ENCODE measurements around the gene SCO1.
"Not testable (repeated sequence)": the region's sequence is repeated elsewhere in the genome, so short reads cannot be mapped to it uniquely, and the experiment has no call there.

SCO1 gene

GRCh38 chr17:10697092-10698081 is at the start of gene SCO1, which contains the start of gene ADPRM:
TSS of gene SCO1 (minus strand) at chr17:10697533. CDS start at chr17:10697507, 26 bp downstream.
TSS of gene ADPRM (plus strand) at chr17:10697594. CDS start at chr17:10704927, 7,333 bp downstream.
- DNase-seq = peak; percentile 98

DNA sequence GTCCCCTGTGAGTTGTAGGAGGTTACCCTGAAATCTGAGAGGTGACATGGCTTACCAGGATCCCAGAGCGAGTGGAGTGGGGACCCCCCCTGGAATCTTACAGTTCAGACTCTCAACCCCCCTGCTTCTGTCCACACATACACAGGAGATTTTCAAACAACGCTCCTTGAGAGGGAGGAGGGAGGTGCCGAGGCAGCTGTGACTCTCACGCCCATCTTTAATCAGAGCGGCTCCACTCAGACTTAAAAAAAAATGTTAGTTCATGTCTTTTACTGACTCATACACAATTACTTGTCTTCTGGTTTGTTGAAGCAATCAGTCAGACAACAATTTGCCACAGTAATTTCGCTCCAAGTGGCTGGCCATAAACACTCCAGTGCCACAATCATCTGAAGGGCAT is 47.9 kb upstream of the SCO1 start:
- DNase-seq = peak; percentile 15

GRCh38 chr17:10744501-10745000 is 47.2 kb upstream of the SCO1 start:
- DNase-seq = peak; percentile 41

DNA sequence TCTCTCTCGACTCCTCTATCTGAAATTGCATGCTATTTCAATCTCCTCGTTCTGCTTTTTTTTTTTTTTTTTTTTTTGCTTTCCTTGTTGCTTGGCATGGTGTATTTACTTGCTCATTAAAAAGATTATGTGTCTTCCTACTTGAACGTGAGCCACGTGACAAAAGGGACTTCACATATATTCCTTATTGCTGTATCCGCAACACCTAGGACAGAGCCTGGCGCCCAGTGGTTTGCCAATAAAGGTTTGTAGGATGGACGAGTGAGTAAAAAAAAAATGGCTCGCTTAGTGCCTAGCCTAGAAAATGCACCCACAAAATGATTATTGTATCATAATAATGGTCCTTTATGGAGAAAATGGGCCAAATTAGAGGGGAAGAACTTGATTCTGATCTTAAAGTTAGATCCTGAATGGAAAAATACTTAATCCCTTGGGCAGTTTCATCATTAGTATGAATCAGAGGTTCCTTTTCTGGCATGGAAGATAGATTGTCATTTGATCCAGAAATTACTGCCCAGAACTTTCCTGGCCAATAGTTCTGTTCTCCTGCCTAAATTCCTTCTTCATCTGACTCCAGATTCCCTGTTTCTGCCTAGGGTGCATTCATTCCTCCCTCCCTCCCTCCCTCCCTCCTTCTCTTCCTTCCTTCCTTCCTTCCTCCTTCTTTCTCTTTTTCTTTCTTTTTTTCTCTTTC is 46.1 kb upstream of the SCO1 start:
- no peak for DNase-seq

- no peak for DNase-seq
These were observed 45.1 kb upstream of the SCO1 start for GRCh38 chr17:10742431-10742830.

- DNase-seq = peak; percentile 51
These were observed 44.2 kb upstream of the SCO1 start for GRCh38 chr17:10741416-10742135.

DNA sequence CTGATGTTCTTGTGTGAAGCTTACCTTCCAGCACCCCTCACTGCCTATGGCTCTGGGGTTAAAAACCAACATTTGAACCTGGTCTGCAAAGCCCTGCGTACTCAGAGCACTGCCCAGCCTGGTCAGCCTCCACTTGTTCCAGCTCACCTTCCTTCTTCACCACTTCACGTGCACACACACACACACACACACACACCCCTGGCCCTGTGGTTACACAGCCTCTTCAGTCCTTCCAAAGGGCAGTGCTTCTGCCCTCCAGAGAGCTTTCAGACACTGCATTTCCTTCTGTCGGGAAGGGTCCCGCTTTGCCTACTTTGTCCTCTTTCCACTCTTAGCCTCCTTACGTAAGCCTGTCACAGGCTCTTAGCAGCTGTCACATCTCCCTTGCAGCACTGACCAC is 42.1 kb upstream of the SCO1 start:
- no peak for DNase-seq

- no peak for DNase-seq
These were observed 41.4 kb upstream of the SCO1 start for GRCh38 chr17:10738521-10739258.

DNA sequence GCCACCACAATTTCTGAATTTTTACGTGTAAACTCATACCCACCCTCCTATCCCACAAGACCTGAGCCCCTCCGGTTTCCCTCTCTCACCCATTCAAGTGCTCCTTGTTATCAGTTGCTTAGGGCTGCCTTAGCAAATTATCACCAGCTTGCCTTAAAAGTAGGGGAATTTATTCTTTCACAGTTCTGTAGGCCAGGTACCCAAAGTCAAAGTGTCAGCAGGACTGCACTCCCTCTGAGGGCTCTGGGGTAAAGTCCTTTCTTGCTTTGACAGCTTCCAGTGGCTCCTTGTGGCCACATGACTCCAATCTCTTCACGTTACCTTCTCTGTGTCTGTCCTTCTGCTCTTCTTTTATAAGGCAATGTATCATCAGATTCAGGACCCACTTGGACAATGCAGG is 40.4 kb upstream of the SCO1 start:
- no peak for DNase-seq

- DNase-seq = peak; percentile 80
These were observed 39.9 kb upstream of the SCO1 start for GRCh38 chr17:10737168-10737622.

GRCh38 chr17:10735821-10736220 is 38.5 kb upstream of the SCO1 start:
- DNase-seq = no peak

- no peak for DNase-seq
These were observed 37.9 kb upstream of the SCO1 start for GRCh38 chr17:10735251-10735650.

GRCh38 chr17:10733666-10734065 is 36.3 kb upstream of the SCO1 start:
- no peak for DNase-seq

GRCh38 chr17:10732121-10732520 is 34.8 kb upstream of the SCO1 start:
- not testable (repeated sequence) for DNase-seq

- peak; percentile 12 for DNase-seq
These were observed 34.1 kb upstream of the SCO1 start for GRCh38 chr17:10731408-10731879.

DNA sequence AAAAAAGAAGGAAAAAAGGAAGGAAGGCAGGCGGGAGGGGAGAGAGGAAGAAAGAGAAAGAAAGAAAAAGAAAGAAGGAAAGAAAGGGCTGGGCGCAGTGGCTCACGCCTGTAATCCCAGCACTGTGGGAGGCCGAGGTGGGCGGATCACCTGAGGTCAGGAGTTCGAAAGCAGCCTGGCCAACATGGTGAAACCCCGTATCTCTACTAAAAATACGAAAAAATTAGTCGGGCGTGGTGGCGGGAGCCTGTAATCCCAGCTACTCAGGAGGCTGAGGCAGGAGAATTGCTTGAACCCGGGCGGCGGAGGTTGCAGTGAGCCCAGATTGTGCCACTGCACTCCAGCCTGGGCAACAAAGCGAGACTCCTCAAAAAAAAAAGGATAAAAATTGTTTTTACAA is 32.9 kb upstream of the SCO1 start:
- DNase-seq = peak; percentile 17

GRCh38 chr17:10729334-10730193 is 32.2 kb upstream of the SCO1 start, which contains the start of gene TMEM220:
TSS of gene TMEM220 (minus strand) at chr17:10730023. CDS start at chr17:10729851, 172 bp downstream.
- DNase-seq = peak; percentile 79

DNA sequence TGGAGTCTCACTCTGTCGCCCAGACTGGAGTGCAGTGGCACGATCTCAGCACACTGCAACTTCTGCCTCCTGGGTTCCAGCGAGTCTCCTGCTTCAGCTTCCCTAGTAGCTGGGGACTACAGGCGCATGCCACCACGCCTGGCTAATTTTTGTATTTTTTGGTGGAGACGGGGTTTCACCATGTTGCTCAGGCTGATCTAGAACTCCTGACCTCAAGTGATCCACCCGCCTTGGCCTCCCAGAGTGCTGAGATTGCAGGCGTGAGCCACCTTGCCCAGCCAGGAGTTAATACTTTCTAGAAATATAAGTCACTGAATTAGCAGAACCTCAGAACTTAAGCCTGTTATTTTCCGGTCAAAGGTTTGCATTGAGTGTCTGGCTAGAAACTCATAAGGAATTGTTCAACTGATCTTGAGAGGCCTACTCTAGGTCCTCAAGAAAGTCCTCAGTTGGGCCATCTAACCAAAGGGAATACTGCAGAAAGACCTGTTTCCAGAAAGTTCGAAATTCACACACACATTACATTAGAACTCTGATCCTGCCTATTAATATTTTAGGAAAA is 31.1 kb upstream of the SCO1 start:
- no peak for DNase-seq

GRCh38 chr17:10727192-10727591 is 29.9 kb upstream of the SCO1 start:
- DNase-seq = no peak

DNA sequence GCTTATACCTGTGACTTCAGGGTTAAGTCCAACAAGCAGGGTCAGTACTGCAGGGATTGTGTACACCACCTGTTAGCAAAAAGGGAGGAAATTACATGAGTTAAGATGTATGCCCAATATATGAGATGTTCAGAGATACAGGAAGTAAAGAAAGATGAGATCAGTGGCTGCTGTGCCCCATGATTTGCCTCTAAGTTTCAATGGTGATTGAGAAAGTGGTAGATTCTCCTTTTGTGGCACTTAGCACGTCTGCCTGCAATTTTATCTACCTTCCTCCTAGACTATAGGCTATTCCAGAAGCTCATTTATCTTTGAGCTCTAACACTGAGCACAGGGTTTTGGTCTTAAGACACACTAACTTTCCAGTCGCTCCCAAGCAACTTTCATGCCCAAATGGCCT is 28.9 kb upstream of the SCO1 start:
- DNase-seq = peak; percentile 10

Data from hematopoietic multipotent progenitor cell treated with erythropoietin and hydrocortisone succinate and interleukin-3 and kit ligand, for 6 days (in vitro differentiated cells).